HL-60 (cell line): ENCODE measurements around the gene ZNF587B.

Experiments
- CTCF ChIP-seq: IDR thresholded peaks from one replicate; pipeline ENCODE4 v1.5.1; 2011; ENCODE audit warnings: low read length, control low read depth, inconsistent platforms; ENCODE audit not compliant: insufficient read depth
- POLR2AphosphoS5 ChIP-seq: IDR thresholded peaks from 2 replicates; pipeline ENCODE4 v1.6.1; 2012; ENCODE audit warnings: low read depth
- REST ChIP-seq: IDR thresholded peaks from 2 replicates; pipeline ENCODE4 v1.6.1; 2012; ENCODE audit warnings: low read depth; ENCODE audit not compliant: insufficient replicate concordance

- TF ChIP-seq CTCF (no peak), POLR2AphosphoS5 (no peak), REST (no peak)
Observed at GRCh38 chr19:57872450-57872849, 42.4 kb downstream of the ZNF587B start.
